ENCODE data around the gene MSL3B.

The MSL3B gene

GRCh38 chr2:233833345-233833744, 34.8 kb downstream of the MSL3B start:
- no peak for DNase-seq (ENCODE audit: low read depth, low spot score)

GRCh38 chr2:233832869-233833311, 35.3 kb downstream of the MSL3B start:
- no peak for DNase-seq (ENCODE audit: low read depth, low spot score)

DNA sequence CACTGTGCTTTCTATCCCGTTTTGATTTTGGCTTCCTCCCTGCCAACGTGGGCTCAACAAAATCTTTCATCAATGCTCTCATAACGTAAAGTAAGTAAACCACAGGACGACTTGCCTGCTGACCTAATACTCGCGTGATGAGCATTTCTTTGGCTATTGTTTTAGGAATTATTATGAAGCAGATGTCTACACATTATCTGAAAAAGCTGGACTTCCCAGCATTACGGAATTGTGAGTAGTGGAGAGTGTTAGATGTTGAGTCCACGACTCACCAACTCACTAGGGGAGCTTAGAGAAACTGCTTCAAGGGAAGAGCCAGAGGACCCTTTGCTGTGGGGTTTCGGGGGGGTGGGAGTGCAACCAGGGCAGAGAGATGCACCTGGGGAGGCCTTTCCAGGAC, 35.8 kb downstream of the MSL3B start:
- DNase-seq (ENCODE audit: low read depth, low spot score), result no peak

DNA sequence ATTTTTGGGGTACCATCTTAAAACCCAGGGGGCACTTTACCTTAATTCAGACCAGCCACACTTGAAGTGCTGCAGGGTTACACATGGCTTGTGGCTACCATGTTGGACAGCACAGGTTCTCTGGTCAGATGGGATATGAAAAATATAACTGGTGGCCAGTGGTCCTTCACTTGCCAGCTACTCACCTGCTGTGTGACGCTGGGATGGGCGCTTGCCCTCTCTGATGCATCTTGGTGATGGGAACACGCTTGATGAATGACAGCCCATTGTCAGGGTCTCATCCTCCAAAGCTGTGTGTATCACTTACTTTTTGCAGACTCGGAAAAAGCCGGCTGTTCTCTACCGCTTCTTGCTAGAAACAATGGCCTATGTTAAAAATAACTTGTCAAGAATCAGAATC, 36.3 kb downstream of the MSL3B start:
- no peak for DNase-seq (ENCODE audit: low read depth, low spot score)

DNA sequence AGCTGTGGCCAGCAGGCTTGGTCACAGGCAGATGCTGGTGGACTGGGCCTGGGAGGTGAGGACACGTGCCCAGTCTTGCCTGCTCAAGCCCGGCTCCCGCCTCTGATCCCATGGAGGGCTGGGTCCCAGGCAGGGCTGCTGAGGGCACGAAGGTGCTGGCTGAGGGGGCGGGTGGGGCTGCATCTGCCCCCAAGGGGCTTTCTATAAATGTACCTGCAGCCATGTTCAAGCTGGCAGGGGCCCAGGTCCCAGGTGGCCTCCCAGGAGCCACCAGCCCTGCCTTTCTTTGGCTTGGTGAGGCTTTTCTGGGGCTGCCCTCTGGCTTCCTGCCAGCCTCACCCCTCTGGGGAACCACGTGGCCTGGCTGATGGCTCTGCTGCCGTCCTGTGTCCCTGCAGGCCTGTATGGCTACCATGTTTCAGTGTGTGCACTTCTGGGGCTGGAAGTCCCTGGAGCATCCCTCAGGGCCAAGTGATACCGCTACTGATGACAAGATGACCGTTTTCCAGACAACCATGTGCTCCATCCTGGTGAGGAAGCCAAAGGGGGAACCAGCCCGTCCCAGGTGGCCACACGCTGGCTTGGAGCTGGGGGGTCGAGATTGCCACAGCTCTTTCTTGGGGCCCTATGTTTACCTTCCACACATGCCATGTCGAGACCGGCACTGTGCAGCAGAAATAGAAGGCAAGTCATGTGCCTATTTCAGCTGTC, 37.0 kb downstream of the MSL3B start:
- no peak for DNase-seq (ENCODE audit: low read depth, low spot score)

DNA sequence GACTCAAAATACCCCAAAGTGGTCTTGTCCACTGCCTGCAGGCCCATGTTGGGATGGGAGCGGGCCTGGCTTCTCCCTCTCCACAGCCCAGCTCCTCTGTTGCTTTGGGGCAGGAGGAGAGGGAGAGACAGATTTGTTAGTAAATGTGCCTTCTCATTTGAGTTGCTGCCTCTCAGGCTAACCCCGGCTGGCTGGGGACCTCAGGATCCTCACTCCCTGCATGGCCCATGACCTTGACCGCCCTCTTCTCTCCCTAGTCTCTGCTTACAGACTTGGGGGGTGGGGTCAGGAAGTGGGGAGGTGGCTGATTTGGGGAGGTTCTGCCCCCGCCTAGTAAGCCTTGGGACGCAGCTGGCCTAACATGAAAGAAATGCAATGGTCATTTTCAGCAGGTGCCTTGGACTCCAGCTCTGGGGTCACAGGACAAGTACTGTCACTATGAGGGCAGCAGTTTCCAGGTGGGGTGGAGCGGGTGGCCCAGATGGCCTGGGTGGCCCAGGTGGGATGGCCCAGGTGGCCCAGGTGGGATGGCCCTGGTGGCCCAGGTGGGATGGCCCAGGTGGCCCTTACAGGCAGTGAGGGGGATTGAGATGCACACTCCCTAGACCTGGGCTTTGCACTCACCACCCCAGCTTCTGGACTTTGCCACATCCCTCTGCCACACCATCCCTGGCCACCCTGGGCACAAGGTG, 37.9 kb downstream of the MSL3B start:
- no peak for DNase-seq (ENCODE audit: low read depth, low spot score)

DNA sequence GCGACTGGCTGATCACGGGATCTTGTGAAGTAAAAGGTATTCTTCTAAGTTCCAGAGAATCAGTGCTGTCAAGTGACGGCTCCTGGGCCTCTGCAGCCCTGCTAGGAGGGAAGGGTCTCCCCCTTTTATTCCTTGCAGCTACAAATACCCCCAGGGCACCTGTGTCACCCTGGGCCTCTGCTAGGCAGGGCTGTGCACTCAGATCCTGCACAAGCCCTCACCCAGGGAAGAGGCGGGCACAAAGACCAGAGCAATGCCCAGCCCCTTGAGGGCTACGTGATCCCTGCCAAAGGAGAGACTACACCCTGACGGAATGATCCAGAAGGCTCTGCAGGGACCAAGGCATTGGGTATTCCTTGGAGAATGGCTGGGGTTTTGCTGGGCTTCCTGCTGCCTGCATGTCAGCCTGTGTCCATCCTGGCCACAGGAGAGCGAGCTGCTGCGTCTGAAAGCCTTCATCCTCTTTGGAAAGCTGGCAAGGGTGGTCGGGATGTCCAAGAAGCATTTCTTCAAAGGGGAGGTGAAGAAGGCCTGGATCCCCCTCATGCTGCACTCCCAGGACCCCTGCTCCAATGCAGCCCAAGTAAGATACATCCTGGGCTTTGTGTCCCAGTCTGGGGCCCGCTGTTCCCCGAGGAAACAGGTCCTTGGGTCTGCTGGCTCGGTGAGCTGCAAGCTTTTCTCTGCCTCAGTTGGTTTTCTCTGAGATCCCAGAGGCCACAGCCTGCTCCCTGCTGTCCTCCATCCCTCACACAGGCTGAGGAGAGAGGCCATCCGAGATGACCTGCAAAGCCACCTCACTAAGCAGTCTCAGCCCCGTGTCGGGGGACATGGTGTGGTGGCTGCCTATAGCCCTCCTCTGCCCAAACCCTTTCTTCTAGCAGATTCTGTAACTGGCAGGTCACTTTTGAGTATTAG, 38.7 kb downstream of the MSL3B start:
- no peak for DNase-seq (ENCODE audit: low read depth, low spot score)

GRCh38 chr2:233828546-233829192, 39.5 kb downstream of the MSL3B start:
- DNase-seq (ENCODE audit: low read depth, low spot score), result no peak

DNA sequence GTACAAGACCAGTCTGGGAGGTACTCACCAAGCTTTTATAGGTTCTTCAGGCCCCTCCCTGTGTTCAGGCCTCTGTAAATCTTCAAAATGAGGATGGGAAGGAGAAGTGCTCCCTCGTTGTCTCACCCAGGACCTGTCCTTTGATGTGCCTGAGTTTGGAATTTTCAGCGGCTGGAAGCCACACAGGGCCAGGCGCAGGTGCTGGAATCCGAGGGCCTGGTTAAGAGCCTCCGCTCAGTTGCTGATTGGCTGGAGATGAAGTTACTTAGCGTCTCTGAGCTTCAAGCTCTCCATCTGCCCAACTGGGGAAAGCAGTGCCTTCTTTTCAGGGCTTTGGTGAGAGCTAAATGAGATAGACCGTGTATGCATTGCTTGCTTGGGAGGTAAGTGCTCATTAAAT, 43.8 kb downstream of the MSL3B start:
- DNase-seq (ENCODE audit: low read depth, low spot score), result no peak

DNA sequence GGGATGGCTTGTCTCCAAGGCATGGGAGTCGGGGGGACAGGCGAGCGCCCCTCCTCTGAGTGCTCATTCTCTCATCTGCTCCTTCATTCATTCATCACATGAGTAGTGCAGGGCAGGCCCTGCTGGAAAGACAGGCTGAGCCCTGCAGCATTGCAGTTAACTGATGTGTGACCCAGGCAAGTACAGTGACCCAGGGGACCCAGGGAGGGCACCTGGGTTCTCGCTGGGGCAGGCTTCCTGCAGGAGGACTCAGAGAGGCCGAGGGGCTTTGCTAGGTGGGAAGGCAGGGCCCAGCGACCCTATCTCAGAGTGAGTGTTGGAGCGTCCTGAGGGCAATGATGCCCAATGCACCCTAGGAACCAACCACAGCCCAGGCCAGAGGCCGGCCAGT, 44.5 kb downstream of the MSL3B start:
- no peak for DNase-seq (ENCODE audit: low read depth, low spot score)

- DNase-seq (ENCODE audit: low read depth, low spot score), result no peak
Observed at GRCh38 chr2:233822781-233823730, 45.1 kb downstream of the MSL3B start.

DNA sequence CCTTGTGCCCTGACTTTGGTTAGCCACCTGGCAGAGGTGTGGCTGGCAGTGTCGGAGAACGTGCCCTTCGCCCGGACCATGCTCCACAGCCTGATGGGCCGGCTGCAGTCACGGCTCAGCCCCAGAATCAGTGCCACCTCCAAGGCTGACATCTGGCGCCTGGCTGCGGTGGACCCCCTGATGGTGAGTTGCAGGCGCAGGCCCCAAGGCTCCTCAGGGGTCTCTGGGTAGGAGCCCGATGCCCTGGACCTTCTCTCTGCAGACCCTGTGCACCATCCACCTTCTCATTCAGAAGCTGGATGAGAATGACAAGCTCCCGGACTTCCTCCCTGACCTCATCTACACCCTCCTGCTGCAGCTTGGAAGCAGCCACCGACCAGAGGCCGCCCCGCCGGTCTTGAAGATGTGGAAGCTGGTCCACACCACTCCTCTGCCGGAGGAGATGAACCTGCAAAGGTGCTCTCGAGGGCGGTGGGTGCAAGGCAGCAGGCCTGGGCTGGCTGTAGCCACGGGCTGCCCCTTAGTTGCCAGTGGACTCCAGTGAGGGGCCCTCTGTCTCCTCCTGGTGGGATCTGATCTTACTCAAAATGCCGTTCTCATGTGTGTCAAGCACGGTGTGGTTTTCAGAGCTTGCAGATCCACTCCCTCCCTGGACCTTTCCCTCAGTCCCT, 46.0 kb downstream of the MSL3B start:
- no peak for DNase-seq (ENCODE audit: low read depth, low spot score)

- no peak for DNase-seq (ENCODE audit: low read depth, low spot score)
Observed at GRCh38 chr2:233821709-233822100, 46.5 kb downstream of the MSL3B start.

DNA sequence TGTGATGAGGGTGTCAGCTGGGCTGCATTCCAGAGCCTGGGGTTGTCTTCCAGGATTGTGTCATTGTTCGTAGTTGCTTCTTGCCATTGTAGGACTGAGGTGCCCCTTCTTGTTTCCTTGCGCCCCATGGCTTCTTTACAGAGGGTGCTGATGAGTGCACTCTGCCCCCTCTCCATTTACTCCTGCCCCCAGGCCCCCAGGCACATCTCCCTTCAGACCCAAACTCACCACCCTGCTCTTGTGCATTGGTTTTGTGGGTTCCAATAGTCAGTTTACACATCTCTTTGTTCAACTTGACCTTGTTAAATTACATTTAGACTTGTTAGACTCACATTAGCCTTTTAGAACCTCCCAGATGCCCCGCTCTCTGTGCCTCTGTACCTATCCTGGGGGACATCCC, 47.0 kb downstream of the MSL3B start:
- DNase-seq (ENCODE audit: low read depth, low spot score), result no peak

DNA sequence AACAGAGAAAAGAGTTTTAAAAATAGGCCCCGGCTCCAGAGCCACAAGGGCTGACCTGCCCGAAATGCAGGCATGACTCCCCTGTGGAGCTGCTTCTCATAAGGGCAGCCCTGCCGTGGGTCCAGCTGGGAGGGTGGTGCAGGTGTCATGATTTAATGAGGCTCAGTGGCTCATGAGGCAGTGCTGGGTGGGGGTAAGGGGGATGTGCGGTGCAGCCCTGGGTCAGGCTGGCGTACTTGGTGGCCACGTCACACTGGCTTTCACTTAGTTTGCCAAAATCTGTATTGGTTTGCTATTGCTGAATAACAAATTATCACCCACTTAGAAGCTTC, 47.4 kb downstream of the MSL3B start:
- DNase-seq (ENCODE audit: low read depth, low spot score), result no peak

GRCh38 chr2:233819884-233820773, 48.1 kb downstream of the MSL3B start:
- DNase-seq (ENCODE audit: low read depth, low spot score), result no peak

- DNase-seq (ENCODE audit: low read depth, low spot score), result no peak
Observed at GRCh38 chr2:233818639-233819621, 49.3 kb downstream of the MSL3B start.
